GM03348 (cell line): ENCODE data around the gene TATDN2.
A peak's percentile ranks its signal among the peaks of the same experiment; 100 is the strongest.
"Not testable (repeated sequence)": the region's sequence is repeated elsewhere in the genome, so short reads cannot be mapped to it uniquely, and the experiment has no call there.

Source experiments
- DNase-seq: peaks from one replicate; pipeline ENCODE4 v3.0.0; 2012; ENCODE audit warnings: low spot score

The TATDN2 gene

GRCh38 chr3:10234526-10235230, 13.6 kb upstream of the TATDN2 start:
- DNase-seq, result no peak

- DNase-seq, result no peak
Observed at GRCh38 chr3:10235551-10235950, 12.7 kb upstream of the TATDN2 start.

- no peak for DNase-seq
Observed at GRCh38 chr3:10238345-10239183, 9.7 kb upstream of the TATDN2 start.

GRCh38 chr3:10240799-10241198, 7.5 kb upstream of the TATDN2 start:
- no peak for DNase-seq

GRCh38 chr3:10242182-10243065, 5.8 kb upstream of the TATDN2 start:
- peak; percentile 65 for DNase-seq

GRCh38 chr3:10244009-10244408, 4.2 kb upstream of the TATDN2 start:
- no peak for DNase-seq

GRCh38 chr3:10245081-10245712, 3.1 kb upstream of the TATDN2 start:
- no peak for DNase-seq

- DNase-seq, result no peak
Observed at GRCh38 chr3:10247679-10248183, 528 bp upstream of the TATDN2 start.

GRCh38 chr3:10248984-10249748, 907 bp downstream of the TATDN2 start:
- DNase-seq, result peak; percentile 66

GRCh38 chr3:10249833-10250232, 1.6 kb downstream of the TATDN2 start:
- peak; percentile 16 for DNase-seq

GRCh38 chr3:10251006-10251405, 2.7 kb downstream of the TATDN2 start:
- no peak for DNase-seq

GRCh38 chr3:10253731-10254130, 5.5 kb downstream of the TATDN2 start:
- DNase-seq, result no peak

GRCh38 chr3:10255835-10256234, 7.6 kb downstream of the TATDN2 start:
- DNase-seq, result no peak

- no peak for DNase-seq
Observed at GRCh38 chr3:10259036-10259435, 10.8 kb downstream of the TATDN2 start.

- DNase-seq, result no peak
Observed at GRCh38 chr3:10259798-10260197, 11.5 kb downstream of the TATDN2 start.

GRCh38 chr3:10260211-10260701, 12.0 kb downstream of the TATDN2 start:
- no peak for DNase-seq

GRCh38 chr3:10262027-10262426, 13.8 kb downstream of the TATDN2 start:
- DNase-seq, result no peak

GRCh38 chr3:10263646-10264363, 15.5 kb downstream of the TATDN2 start:
- DNase-seq, result peak; percentile 81

GRCh38 chr3:10265833-10266232, 17.6 kb downstream of the TATDN2 start:
- no peak for DNase-seq

GRCh38 chr3:10266936-10267335, 18.7 kb downstream of the TATDN2 start:
- DNase-seq, result not testable (repeated sequence)
